Measurements from ENCODE around the gene NUP50.

The NUP50 gene

GRCh38 chr22:45233827-45234226, 70.1 kb downstream of the NUP50 start:
- DNase-seq: no peak

GRCh38 chr22:45235101-45235777, 71.5 kb downstream of the NUP50 start:
- no peak for DNase-seq

GRCh38 chr22:45235851-45236342, 72.2 kb downstream of the NUP50 start:
- peak; percentile 43 for DNase-seq

GRCh38 chr22:45237065-45237990, 73.6 kb downstream of the NUP50 start:
- no peak for DNase-seq
